GM10266 (cell line): Measurements from ENCODE around the gene TMEM239.

ENCODE experiments used
- DNase-seq: peaks from one replicate; pipeline ENCODE4 v3.0.0; 2012; ENCODE audit errors: extremely low spot score
- TF ChIP-seq, protein P1 (sequence below): IDR thresholded peaks from 2 replicates; pipeline ENCODE4 v1.5.1; 2012; ENCODE audit warnings: mild to moderate bottlenecking, low read depth; ENCODE audit not compliant: control insufficient read depth, insufficient read depth; ENCODE audit errors: missing control alignments

TMEM239 gene

DNA sequence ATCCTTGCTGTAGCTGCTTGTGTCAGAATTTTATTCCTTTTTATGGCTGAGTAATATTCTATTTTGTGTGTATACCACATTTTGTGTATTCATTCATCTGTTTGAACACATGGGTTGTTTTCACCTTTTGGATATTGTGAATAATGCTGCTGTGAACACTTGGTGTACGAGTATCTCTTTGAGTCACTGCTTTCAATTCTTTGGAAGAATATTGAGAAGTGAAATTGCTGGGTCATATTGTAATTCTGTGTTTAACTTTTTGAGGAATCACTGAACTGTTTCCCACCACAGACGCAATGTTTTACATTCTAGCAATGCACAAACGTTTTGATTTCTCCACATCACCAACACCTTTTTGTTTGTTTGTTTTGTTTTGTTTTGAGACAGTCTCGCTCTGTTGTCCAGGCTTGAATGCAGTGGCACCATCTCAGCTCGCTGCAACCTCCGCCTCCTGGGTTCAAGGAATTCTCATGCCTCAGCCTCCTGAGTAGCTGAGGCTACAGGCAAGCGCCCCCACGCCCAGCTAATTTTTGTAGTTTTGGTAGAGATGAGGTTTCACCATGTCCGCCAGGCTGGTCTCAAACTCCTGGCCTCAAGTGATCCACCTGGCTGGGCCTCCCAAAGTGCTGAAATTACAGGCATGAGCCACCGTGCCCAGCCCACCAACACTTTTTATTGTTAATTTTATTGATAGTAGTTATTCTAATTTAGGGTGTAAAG is 37.4 kb upstream of the TMEM239 start:
- TF ChIP-seq, protein P1, sequence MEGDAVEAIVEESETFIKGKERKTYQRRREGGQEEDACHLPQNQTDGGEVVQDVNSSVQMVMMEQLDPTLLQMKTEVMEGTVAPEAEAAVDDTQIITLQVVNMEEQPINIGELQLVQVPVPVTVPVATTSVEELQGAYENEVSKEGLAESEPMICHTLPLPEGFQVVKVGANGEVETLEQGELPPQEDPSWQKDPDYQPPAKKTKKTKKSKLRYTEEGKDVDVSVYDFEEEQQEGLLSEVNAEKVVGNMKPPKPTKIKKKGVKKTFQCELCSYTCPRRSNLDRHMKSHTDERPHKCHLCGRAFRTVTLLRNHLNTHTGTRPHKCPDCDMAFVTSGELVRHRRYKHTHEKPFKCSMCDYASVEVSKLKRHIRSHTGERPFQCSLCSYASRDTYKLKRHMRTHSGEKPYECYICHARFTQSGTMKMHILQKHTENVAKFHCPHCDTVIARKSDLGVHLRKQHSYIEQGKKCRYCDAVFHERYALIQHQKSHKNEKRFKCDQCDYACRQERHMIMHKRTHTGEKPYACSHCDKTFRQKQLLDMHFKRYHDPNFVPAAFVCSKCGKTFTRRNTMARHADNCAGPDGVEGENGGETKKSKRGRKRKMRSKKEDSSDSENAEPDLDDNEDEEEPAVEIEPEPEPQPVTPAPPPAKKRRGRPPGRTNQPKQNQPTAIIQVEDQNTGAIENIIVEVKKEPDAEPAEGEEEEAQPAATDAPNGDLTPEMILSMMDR, result no peak
- DNase-seq, result no peak

DNA sequence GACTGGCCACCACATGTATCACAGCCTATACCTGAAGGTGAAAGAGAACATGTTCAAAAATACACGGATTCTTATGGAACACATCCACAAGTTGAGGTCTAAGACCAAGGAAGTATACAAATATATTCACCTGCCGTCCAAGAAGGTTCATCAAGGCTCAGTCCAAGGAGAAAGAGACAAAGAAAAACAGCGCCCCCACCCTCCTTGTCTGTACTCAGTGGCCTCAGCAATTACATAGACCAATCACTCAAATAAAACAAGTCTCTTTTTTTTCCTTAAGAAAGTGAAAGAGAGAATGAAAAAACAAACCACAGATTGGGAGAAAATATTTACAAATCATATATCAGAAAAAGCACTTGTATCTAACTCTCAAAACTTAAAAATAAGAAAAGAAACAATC is 35.2 kb upstream of the TMEM239 start:
- no peak for DNase-seq
- TF ChIP-seq, protein P1, result no peak

DNA sequence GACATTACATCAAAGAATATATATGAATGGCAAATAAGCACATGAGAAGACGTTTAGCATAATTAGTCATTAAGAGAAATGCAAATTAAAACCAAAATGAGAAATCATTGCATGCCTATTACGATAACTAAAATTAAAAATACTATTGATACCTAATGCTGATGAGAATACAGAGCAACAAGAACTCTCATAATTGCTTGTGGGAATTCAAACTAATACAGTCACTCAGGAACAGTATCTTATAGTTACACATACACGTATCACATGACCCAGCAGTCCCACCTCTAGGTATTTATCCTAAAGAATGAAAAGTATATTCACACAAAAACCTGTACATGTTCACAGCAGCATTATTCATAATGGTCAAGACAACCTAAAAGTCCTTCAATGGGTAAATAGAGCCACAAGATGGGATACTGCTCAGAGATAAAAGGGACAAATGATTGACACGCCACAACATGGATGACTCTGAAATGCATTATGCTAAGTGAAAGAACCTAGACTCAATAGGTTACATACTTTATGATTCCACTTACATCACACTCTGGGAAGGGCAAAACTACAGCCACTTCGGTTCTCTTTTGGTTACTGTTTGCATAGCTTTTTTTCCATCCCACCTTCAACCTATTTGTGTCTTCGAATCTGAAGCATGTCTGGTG is 32.1 kb upstream of the TMEM239 start:
- no peak for DNase-seq
- TF ChIP-seq, protein P1, result no peak

DNA sequence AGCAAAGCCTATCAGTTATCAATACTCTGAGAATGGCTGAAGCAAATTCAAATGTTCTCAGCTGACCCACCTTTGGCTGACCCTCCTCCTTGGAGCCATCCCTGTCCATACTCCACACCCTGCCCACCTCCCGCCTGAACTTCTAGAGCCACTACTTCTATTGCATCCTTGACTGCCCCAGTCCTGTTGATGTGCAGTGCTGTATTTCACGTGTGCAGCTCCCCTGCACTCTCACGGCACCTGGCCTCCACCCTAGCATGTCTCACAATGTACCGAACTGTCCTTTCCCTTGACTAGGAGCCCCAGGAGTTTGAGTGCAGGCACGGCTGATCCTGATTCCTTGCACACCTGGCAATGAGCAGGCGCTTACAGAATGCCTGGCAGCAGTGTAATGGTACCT is 22.7 kb upstream of the TMEM239 start:
- TF ChIP-seq, protein P1, result no peak

DNA sequence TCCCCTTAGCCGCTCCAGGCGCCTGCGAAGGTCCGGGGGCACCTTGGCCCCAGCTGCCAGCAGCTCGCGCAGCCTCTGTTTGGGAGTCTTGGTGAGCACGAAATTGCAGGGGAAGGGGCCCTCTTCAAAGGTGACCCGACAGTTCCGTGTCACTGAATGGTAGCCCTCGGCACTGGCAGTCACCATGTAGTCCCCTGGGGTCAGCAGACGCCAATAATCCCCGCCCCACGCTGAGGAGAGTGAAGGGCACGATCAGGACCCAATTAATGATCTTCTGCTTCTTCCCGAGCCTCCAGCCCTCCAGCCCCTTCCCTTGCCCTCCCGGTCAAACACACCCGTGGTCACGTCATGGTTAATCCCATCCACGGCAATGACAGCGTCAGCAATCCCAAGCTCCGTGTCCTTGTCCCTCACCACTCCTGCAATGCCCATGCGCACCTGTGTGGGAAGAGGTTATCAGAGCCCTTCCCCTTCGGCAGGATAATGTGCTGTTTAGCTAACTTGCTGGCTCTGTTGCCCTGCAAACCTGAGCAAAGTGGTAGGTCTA is 21.9 kb upstream of the TMEM239 start:
- TF ChIP-seq, protein P1, result no peak
- DNase-seq, result no peak

More for the DNA sequence above, 22.7 kb upstream of the TMEM239 start:
- no peak for DNase-seq

DNA sequence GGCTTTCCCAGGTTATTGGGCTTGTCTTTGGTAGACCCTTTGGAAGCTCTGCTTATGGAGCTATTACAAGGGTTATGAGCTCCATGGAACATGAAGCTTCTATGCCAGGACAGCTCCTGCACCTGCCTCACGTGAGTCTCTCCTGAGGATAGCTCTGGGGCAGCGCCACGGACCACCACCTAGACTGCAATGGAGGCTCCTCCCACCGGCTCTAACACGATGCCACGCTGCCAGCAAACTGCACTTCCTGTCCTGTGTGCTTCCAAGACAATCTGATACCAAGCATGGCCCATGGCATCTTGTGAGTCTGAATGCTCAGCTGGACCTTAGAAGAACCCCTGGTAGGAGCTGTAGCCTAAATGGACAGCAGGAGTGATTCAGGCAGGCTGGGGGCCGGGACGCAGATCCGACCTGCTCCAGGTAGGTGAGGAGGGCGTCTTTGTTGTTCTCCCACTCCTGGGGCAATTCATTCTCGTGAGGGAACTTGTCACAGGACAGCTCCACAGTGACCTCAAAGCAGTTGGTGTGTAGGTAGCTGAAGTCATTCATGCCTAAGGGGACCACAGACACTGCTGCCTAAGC is 21.2 kb upstream of the TMEM239 start:
- DNase-seq, result no peak

More for the DNA sequence above, 21.2 kb upstream of the TMEM239 start:
- TF ChIP-seq, protein P1, result no peak
